IMR-90 (cell line): ENCODE data around the gene COL24A1.
A peak's percentile ranks its signal among the peaks of the same experiment; 100 is the strongest.

Source experiments
- BHLHE40 ChIP-seq: fragments of 150-350 bp; IDR thresholded peaks from 2 replicates; pipeline ENCODE4 v1.6.1; 2016; ENCODE audit warnings: mild to moderate bottlenecking, low read depth, low read length
- CEBPB ChIP-seq: IDR thresholded peaks from 2 replicates; pipeline ENCODE4 v1.6.1; 2012; ENCODE audit warnings: low read depth, low read length, improper control_type of control experiment
- CHD1 ChIP-seq: IDR thresholded peaks from 2 replicates; pipeline ENCODE4 v1.6.1; 2012; ENCODE audit warnings: low read depth, low read length, improper control_type of control experiment
- FOS ChIP-seq: fragments of 150-350 bp; IDR thresholded peaks from 2 replicates; pipeline ENCODE4 v1.6.1; 2016; ENCODE audit warnings: low read depth, low read length
- MAFK ChIP-seq: IDR thresholded peaks from 2 replicates; pipeline ENCODE4 v1.6.1; 2012; ENCODE audit warnings: low read depth, low read length, improper control_type of control experiment
- MXI1 ChIP-seq: IDR thresholded peaks from 2 replicates; pipeline ENCODE4 v1.6.1; 2012; ENCODE audit warnings: low read depth, mild to moderate bottlenecking, low read length, moderate library complexity, borderline replicate concordance
- POLR2A ChIP-seq: IDR thresholded peaks from 2 replicates; pipeline ENCODE4 v1.6.1; 2012; ENCODE audit warnings: mild to moderate bottlenecking, low read depth, low read length
- RAD21 ChIP-seq: IDR thresholded peaks from 2 replicates; pipeline ENCODE4 v1.6.1; 2012; ENCODE audit warnings: low read length, improper control_type of control experiment
- RCOR1 ChIP-seq: IDR thresholded peaks from 2 replicates; pipeline ENCODE4 v1.6.1; 2012; ENCODE audit warnings: mild to moderate bottlenecking, low read length, improper control_type of control experiment; ENCODE audit not compliant: insufficient replicate concordance
- RFX5 ChIP-seq: IDR thresholded peaks from 2 replicates; pipeline ENCODE4 v1.8.0; 2012; ENCODE audit warnings: low read depth, mild to moderate bottlenecking, low read length, moderate library complexity
- SMC3 ChIP-seq: fragments of 150-350 bp; IDR thresholded peaks from 2 replicates; pipeline ENCODE4 v1.6.1; 2016; ENCODE audit warnings: low read depth, mild to moderate bottlenecking, antibody characterized with exemption, low read length, moderate library complexity
- TF ChIP-seq, protein P1 (sequence below): conservative IDR thresholded peaks from 2 replicates; pipeline ENCODE4 v1.5.1; 2012; ENCODE audit warnings: mild to moderate bottlenecking, low read depth, low read length, improper control_type of control experiment
- TF ChIP-seq, protein P2 (sequence below): fragments of 150-350 bp; IDR thresholded peaks from 2 replicates; pipeline ENCODE4 v1.6.1; 2017; ENCODE audit warnings: mild to moderate bottlenecking, antibody characterized with exemption, low read length, low read depth
- TF ChIP-seq, protein P3 (sequence below): fragments of 150-350 bp; IDR thresholded peaks from 2 replicates; pipeline ENCODE4 v1.6.1; 2016; ENCODE audit warnings: low read depth, mild to moderate bottlenecking, low read length, moderate library complexity, borderline replicate concordance

DNA sequence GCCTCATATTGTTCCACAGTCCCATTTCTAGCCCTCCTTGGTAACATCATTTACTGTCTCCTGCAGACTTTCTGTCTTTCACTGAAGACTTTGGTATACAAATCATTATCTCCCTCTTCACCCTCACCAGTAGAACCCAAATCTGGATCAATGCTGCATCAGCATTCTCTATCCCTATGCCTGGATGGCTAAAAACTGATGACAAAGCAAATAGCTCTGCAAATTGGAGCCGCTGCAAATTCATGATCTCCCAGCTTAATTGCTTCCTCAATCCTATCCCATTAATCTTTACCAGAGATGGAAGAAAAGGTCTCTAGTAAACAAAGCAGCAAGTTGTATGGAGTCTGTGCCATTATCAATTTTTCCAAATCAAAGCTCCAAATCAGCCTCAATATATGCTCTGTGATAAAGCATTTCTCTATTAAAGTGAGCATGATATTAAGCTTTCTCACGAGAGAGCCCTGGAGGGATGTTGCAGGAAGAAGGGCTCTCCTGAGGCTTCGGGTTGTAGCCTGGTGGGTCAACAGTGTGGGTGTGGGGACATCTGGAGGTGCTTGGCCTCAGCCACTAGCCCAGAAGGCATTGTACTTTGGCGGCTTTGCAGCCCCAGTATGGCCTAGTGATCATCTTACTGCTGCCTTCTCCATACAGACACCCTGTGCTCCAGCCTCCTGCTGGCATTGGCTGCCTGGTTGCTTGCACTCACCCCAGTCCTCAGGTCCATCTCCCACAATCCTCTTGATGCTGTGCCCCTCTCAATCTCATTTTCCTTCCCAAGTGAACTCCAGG lies 46.2 kb upstream of the COL24A1 start:
- TF ChIP-seq, protein P1, sequence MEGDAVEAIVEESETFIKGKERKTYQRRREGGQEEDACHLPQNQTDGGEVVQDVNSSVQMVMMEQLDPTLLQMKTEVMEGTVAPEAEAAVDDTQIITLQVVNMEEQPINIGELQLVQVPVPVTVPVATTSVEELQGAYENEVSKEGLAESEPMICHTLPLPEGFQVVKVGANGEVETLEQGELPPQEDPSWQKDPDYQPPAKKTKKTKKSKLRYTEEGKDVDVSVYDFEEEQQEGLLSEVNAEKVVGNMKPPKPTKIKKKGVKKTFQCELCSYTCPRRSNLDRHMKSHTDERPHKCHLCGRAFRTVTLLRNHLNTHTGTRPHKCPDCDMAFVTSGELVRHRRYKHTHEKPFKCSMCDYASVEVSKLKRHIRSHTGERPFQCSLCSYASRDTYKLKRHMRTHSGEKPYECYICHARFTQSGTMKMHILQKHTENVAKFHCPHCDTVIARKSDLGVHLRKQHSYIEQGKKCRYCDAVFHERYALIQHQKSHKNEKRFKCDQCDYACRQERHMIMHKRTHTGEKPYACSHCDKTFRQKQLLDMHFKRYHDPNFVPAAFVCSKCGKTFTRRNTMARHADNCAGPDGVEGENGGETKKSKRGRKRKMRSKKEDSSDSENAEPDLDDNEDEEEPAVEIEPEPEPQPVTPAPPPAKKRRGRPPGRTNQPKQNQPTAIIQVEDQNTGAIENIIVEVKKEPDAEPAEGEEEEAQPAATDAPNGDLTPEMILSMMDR: no peak
- TF ChIP-seq FOS: no peak
- TF ChIP-seq RAD21: no peak
- TF ChIP-seq CHD1: no peak
- TF ChIP-seq POLR2A: no peak
- no peak for TF ChIP-seq RCOR1
- TF ChIP-seq BHLHE40: no peak
- TF ChIP-seq RFX5: no peak
- no peak for TF ChIP-seq MXI1
- TF ChIP-seq, protein P2, sequence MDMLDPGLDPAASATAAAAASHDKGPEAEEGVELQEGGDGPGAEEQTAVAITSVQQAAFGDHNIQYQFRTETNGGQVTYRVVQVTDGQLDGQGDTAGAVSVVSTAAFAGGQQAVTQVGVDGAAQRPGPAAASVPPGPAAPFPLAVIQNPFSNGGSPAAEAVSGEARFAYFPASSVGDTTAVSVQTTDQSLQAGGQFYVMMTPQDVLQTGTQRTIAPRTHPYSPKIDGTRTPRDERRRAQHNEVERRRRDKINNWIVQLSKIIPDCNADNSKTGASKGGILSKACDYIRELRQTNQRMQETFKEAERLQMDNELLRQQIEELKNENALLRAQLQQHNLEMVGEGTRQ: no peak
- TF ChIP-seq SMC3: no peak
- TF ChIP-seq, protein P3, sequence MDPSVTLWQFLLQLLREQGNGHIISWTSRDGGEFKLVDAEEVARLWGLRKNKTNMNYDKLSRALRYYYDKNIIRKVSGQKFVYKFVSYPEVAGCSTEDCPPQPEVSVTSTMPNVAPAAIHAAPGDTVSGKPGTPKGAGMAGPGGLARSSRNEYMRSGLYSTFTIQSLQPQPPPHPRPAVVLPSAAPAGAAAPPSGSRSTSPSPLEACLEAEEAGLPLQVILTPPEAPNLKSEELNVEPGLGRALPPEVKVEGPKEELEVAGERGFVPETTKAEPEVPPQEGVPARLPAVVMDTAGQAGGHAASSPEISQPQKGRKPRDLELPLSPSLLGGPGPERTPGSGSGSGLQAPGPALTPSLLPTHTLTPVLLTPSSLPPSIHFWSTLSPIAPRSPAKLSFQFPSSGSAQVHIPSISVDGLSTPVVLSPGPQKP: no peak
- peak; percentile 75 for TF ChIP-seq MAFK
- no peak for TF ChIP-seq CEBPB
